GM23338 (cell line): ENCODE results near the gene C1QTNF7. TPM values are rescaled to one million over a fixed set of nuclear protein-coding genes. Genes with fewer than 3 reads are reported as not detected.

ENCODE experiments used
- ATAC-seq: fragments of 200-7000 bp; cut with Tn5 transposase; 3 replicates; pipeline ENCODE4 v1.9.1; 2020
- DNase-seq: peaks from one replicate; pipeline ENCODE4 v3.0.0-alpha.2; 2015; ENCODE audit warnings: low spot score
- H2AFZ ChIP-seq: fragments of 200-600 bp; sonication (generic); 2 replicates; pipeline ENCODE4 v1.8.0; 2016; ENCODE audit warnings: antibody characterized with exemption, mild to moderate bottlenecking, moderate library complexity
- H3F3A ChIP-seq: fragments of 200-600 bp; sonication (generic); replicated peaks from 2 replicates; pipeline ENCODE4 v1.8.0; 2017; ENCODE audit warnings: antibody characterized with exemption, mixed run types, low read depth
- H3K27ac ChIP-seq: fragments of 200-600 bp; sonication (generic); 2 replicates; pipeline ENCODE4 v1.6.1; 2016; ENCODE audit warnings: low read depth
- H3K27me3 ChIP-seq: fragments of 200-600 bp; sonication (generic); 2 replicates; pipeline ENCODE4 v1.8.0; 2016; ENCODE audit warnings: mild to moderate bottlenecking, mixed run types, moderate library complexity; ENCODE audit not compliant: insufficient read depth
- H3K36me3 ChIP-seq: fragments of 200-600 bp; sonication (generic); 2 replicates; pipeline ENCODE4 v1.8.0; 2016; ENCODE audit warnings: mild to moderate bottlenecking; ENCODE audit not compliant: insufficient read depth
- H3K4me1 ChIP-seq: fragments of 200-600 bp; sonication (generic); 2 replicates; pipeline ENCODE4 v1.8.0; 2016; ENCODE audit warnings: mild to moderate bottlenecking, moderate library complexity; ENCODE audit not compliant: insufficient read depth
- H3K4me2 ChIP-seq: fragments of 200-600 bp; sonication (generic); 2 replicates; pipeline ENCODE4 v1.7.1; 2017; ENCODE audit warnings: mixed run types
- H3K4me3 ChIP-seq: fragments of 200-600 bp; sonication (generic); 2 replicates; pipeline ENCODE4 v1.6.1; 2016; ENCODE audit warnings: mixed run types
- H3K79me2 ChIP-seq: fragments of 200-600 bp; sonication (generic); replicated peaks from 2 replicates; pipeline ENCODE4 v1.8.0; 2017; ENCODE audit warnings: mild to moderate bottlenecking; ENCODE audit not compliant: insufficient read depth
- H3K9me2 ChIP-seq: fragments of 200-600 bp; sonication (generic); 2 replicates; pipeline ENCODE4 v1.8.0; 2017; ENCODE audit not compliant: insufficient read depth
- H4K20me1 ChIP-seq: fragments of 200-600 bp; sonication (generic); replicated peaks from 2 replicates; pipeline ENCODE4 v1.8.0; 2017; ENCODE audit warnings: mild to moderate bottlenecking; ENCODE audit not compliant: insufficient read depth
- H3K27ac Mint-ChIP-seq: 2 replicates; pipeline ENCODE4 v1.8.0; 2020; ENCODE audit warnings: inconsistent platforms, mild to moderate bottlenecking, moderate library complexity, mixed read lengths
- H3K27me3 Mint-ChIP-seq: 3 replicates; pipeline ENCODE4 v1.8.0; 2022; ENCODE audit warnings: low read depth, mild to moderate bottlenecking, moderate library complexity, mixed read lengths, inconsistent platforms; ENCODE audit not compliant: insufficient read depth, poor library complexity
- H3K36me3 Mint-ChIP-seq: 3 replicates; pipeline ENCODE4 v1.8.0; 2021; ENCODE audit warnings: low read depth, mild to moderate bottlenecking, inconsistent platforms, moderate library complexity, mixed read lengths
- H3K4me1 Mint-ChIP-seq: 3 replicates; pipeline ENCODE4 v1.8.0; 2020; ENCODE audit warnings: mild to moderate bottlenecking, inconsistent platforms, mixed read lengths
- H3K4me3 Mint-ChIP-seq: 3 replicates; pipeline ENCODE4 v1.8.0; 2021; ENCODE audit warnings: moderate library complexity, mild to moderate bottlenecking, inconsistent platforms, mixed read lengths
- H3K9me3 Mint-ChIP-seq: 3 replicates; pipeline ENCODE4 v1.8.0; 2020; ENCODE audit warnings: moderate library complexity, mild to moderate bottlenecking, inconsistent platforms, mixed read lengths
- EZH2phosphoT487 ChIP-seq: fragments of 200-600 bp; sonication (generic); IDR thresholded peaks from one replicate; pipeline ENCODE4 v1.8.1; 2018; ENCODE audit warnings: antibody characterized with exemption; ENCODE audit not compliant: unreplicated experiment
- STAT1 ChIP-seq: IDR thresholded peaks from one replicate; pipeline ENCODE4 v1.6.1; 2016; ENCODE audit warnings: antibody characterized with exemption; ENCODE audit not compliant: unreplicated experiment
- polyA plus RNA-seq: library from polyadenylated mRNA; unstranded; fragments of >200 nt; fragmentation: Nextera tagmentation; extraction: Ambion mirVana; gene quantifications from 2 replicates; pipeline ENCODE4 v1.2.1, GENCODE V29; 2016
- total RNA-seq: library from RNA; depleted of rRNA; stranded (reverse); fragments of >200 nt; shearing (Covaris generic); gene quantifications from 2 replicates; pipeline ENCODE4 v1.2.3, GENCODE V29; 2014
- TF ChIP-seq, protein P1 (sequence below): fragments of 250-450 bp; sonication (Bioruptor Pico); IDR thresholded peaks from 2 replicates; pipeline ENCODE4 v1.5.0; 2020; ENCODE audit warnings: mild to moderate bottlenecking, moderate library complexity
- TF ChIP-seq, protein P2 (sequence below), 2 experiments: fragments of 200-600 bp in 1 of 2; sonication (generic) in 1 of 2; conservative IDR thresholded peaks; 2 replicates each; pipeline versions ENCODE4 v1.5.1 to v1.6.1; 2016 to 2017; ENCODE audit warnings: antibody characterized with exemption in 2 of 2, low read depth in 2 of 2, mild to moderate bottlenecking in 2 of 2, moderate library complexity in 1 of 2
- TF ChIP-seq, protein P3 (sequence below): IDR thresholded peaks from 2 replicates; pipeline ENCODE4 v1.6.1; 2016; ENCODE audit warnings: antibody characterized with exemption
- TF ChIP-seq, protein P4 (sequence below): IDR thresholded peaks from one replicate; pipeline ENCODE4 v1.6.1; 2018; ENCODE audit warnings: antibody characterized with exemption; ENCODE audit not compliant: unreplicated experiment

C1QTNF7 gene
- total and polyA plus RNA-seq, 2 experiments from 2014 or later: not detected

DNA sequence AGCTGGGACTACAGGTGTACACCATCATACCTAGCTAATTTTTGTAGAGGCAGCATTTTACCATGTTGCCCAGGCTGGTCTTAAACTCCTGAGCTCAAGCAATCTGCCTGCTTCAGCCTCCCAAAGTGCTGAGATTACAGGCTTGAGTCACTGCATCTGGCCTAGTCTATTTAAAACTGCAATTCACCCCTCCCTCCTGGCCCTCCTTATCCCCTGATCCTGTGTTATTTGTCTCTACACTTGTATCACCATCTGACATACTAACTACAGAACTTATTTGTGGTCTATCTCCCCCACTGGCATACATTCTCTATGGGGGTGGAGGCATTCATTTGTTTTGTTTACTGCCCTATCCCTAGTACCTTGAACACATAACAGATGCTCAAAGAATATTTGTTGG lies 65.6 kb downstream of the C1QTNF7 start (continued):
- TF ChIP-seq, protein P1, sequence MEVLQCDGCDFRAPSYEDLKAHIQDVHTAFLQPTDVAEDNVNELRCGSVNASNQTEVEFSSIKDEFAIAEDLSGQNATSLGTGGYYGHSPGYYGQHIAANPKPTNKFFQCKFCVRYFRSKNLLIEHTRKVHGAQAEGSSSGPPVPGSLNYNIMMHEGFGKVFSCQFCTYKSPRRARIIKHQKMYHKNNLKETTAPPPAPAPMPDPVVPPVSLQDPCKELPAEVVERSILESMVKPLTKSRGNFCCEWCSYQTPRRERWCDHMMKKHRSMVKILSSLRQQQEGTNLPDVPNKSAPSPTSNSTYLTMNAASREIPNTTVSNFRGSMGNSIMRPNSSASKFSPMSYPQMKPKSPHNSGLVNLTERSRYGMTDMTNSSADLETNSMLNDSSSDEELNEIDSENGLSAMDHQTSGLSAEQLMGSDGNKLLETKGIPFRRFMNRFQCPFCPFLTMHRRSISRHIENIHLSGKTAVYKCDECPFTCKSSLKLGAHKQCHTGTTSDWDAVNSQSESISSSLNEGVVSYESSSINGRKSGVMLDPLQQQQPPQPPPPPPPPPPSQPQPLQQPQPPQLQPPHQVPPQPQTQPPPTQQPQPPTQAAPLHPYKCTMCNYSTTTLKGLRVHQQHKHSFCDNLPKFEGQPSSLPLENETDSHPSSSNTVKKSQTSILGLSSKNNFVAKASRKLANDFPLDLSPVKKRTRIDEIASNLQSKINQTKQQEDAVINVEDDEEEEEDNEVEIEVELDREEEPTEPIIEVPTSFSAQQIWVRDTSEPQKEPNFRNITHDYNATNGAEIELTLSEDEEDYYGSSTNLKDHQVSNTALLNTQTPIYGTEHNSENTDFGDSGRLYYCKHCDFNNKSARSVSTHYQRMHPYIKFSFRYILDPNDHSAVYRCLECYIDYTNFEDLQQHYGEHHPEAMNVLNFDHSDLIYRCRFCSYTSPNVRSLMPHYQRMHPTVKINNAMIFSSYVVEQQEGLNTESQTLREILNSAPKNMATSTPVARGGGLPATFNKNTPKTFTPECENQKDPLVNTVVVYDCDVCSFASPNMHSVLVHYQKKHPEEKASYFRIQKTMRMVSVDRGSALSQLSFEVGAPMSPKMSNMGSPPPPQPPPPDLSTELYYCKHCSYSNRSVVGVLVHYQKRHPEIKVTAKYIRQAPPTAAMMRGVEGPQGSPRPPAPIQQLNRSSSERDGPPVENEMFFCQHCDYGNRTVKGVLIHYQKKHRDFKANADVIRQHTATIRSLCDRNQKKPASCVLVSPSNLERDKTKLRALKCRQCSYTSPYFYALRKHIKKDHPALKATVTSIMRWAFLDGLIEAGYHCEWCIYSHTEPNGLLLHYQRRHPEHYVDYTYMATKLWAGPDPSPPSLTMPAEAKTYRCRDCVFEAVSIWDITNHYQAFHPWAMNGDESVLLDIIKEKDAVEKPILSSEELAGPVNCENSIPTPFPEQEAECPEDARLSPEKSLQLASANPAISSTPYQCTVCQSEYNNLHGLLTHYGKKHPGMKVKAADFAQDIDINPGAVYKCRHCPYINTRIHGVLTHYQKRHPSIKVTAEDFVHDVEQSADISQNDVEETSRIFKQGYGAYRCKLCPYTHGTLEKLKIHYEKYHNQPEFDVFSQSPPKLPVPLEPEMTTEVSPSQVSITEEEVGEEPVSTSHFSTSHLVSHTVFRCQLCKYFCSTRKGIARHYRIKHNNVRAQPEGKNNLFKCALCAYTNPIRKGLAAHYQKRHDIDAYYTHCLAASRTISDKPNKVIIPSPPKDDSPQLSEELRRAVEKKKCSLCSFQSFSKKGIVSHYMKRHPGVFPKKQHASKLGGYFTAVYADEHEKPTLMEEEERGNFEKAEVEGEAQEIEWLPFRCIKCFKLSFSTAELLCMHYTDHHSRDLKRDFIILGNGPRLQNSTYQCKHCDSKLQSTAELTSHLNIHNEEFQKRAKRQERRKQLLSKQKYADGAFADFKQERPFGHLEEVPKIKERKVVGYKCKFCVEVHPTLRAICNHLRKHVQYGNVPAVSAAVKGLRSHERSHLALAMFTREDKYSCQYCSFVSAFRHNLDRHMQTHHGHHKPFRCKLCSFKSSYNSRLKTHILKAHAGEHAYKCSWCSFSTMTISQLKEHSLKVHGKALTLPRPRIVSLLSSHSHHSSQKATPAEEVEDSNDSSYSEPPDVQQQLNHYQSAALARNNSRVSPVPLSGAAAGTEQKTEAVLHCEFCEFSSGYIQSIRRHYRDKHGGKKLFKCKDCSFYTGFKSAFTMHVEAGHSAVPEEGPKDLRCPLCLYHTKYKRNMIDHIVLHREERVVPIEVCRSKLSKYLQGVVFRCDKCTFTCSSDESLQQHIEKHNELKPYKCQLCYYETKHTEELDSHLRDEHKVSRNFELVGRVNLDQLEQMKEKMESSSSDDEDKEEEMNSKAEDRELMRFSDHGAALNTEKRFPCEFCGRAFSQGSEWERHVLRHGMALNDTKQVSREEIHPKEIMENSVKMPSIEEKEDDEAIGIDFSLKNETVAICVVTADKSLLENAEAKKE (CRISPR knock-in tag): no peak
- TF ChIP-seq, protein P2, sequence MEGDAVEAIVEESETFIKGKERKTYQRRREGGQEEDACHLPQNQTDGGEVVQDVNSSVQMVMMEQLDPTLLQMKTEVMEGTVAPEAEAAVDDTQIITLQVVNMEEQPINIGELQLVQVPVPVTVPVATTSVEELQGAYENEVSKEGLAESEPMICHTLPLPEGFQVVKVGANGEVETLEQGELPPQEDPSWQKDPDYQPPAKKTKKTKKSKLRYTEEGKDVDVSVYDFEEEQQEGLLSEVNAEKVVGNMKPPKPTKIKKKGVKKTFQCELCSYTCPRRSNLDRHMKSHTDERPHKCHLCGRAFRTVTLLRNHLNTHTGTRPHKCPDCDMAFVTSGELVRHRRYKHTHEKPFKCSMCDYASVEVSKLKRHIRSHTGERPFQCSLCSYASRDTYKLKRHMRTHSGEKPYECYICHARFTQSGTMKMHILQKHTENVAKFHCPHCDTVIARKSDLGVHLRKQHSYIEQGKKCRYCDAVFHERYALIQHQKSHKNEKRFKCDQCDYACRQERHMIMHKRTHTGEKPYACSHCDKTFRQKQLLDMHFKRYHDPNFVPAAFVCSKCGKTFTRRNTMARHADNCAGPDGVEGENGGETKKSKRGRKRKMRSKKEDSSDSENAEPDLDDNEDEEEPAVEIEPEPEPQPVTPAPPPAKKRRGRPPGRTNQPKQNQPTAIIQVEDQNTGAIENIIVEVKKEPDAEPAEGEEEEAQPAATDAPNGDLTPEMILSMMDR (conservative IDR thresholded peaks at IDR 0.05; ENCODE audit: low read depth in 2 of 2): no peak
- no peak for TF ChIP-seq STAT1
- no peak for TF ChIP-seq EZH2phosphoT487
- TF ChIP-seq, protein P3, sequence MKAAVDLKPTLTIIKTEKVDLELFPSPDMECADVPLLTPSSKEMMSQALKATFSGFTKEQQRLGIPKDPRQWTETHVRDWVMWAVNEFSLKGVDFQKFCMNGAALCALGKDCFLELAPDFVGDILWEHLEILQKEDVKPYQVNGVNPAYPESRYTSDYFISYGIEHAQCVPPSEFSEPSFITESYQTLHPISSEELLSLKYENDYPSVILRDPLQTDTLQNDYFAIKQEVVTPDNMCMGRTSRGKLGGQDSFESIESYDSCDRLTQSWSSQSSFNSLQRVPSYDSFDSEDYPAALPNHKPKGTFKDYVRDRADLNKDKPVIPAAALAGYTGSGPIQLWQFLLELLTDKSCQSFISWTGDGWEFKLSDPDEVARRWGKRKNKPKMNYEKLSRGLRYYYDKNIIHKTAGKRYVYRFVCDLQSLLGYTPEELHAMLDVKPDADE: no peak

DNA sequence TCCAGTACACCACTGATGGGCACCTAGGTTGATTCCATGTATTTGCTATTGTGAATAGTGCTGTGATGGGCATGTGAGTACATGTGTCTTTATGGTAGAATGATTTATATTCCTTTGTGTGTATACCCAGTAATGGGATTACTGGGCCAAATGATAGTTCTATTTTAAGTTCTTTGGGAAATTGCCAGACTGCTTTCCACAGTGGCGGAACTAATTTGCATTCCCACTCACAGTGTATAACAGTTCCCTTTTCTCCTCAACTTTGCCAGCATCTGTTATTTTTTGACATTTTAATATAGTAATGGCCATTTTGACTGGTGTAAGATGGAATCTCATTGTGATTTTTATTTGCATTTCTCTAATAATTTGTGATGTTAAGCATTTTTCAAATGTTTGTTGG lies 67.8 kb downstream of the C1QTNF7 start:
- Mint-ChIP-seq H3K27ac (no peak overlapping the region), H3K4me1 (no peaks in the 10 kb centered on the region)

More for the DNA sequence above, 67.8 kb downstream of the C1QTNF7 start:
- TF ChIP-seq, protein P4, sequence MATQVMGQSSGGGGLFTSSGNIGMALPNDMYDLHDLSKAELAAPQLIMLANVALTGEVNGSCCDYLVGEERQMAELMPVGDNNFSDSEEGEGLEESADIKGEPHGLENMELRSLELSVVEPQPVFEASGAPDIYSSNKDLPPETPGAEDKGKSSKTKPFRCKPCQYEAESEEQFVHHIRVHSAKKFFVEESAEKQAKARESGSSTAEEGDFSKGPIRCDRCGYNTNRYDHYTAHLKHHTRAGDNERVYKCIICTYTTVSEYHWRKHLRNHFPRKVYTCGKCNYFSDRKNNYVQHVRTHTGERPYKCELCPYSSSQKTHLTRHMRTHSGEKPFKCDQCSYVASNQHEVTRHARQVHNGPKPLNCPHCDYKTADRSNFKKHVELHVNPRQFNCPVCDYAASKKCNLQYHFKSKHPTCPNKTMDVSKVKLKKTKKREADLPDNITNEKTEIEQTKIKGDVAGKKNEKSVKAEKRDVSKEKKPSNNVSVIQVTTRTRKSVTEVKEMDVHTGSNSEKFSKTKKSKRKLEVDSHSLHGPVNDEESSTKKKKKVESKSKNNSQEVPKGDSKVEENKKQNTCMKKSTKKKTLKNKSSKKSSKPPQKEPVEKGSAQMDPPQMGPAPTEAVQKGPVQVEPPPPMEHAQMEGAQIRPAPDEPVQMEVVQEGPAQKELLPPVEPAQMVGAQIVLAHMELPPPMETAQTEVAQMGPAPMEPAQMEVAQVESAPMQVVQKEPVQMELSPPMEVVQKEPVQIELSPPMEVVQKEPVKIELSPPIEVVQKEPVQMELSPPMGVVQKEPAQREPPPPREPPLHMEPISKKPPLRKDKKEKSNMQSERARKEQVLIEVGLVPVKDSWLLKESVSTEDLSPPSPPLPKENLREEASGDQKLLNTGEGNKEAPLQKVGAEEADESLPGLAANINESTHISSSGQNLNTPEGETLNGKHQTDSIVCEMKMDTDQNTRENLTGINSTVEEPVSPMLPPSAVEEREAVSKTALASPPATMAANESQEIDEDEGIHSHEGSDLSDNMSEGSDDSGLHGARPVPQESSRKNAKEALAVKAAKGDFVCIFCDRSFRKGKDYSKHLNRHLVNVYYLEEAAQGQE: no peak
- TF ChIP-seq, protein P2 (conservative IDR thresholded peaks at IDR 0.05; ENCODE audit: low read depth in 2 of 2): no peak
- Histone ChIP-seq H3F3A (no peaks in the 10 kb centered on the region), H3K79me2 (no peaks in the 10 kb centered on the region), H3K9me2 (no peaks in the 10 kb centered on the region), H4K20me1 (no peaks in the 10 kb centered on the region), H3K4me2 (no peak overlapping the region), H3K36me3 (no peaks in the 10 kb centered on the region; the same call in 1 of the 2 replicates), H3K27ac (no peak overlapping the region), H3K27me3 (no peaks in the 10 kb centered on the region), H3K4me1 (no peaks in the 10 kb centered on the region), H2AFZ (no peak overlapping the region), H3K4me3 (no peak overlapping the region)
- no peak overlapping the region for H3K4me3 Mint-ChIP-seq
- peaks cover 8% of the 10 kb centered on the region; the same call in 2 of the 3 replicates for H3K36me3 Mint-ChIP-seq
- ATAC-seq (no peak), DNase-seq (no peak)
- H3K9me3 Mint-ChIP-seq: peaks cover 4% of the 10 kb centered on the region
- no peaks in the 10 kb centered on the region for H3K27me3 Mint-ChIP-seq
